H9 (cell line): Measurements from ENCODE around the gene UNK. TPM values are rescaled to one million over a fixed set of nuclear protein-coding genes. Genes with fewer than 3 reads are reported as not detected.

Experiments used
- DNase-seq: peaks from one replicate; pipeline ENCODE4 v3.0.0-alpha.2; 2017
- H2AFZ ChIP-seq: one replicate; pipeline ENCODE4 v1.6.1; 2013; ENCODE audit warnings: mild to moderate bottlenecking, low read length, control low read depth, moderate library complexity
- H2AK5ac ChIP-seq: 2 replicates; pipeline ENCODE4 v1.6.1; 2013; ENCODE audit warnings: low read length, control low read depth, mixed read lengths; ENCODE audit not compliant: insufficient read length
- H2BK120ac ChIP-seq: one replicate; pipeline ENCODE4 v1.6.1; 2013; ENCODE audit warnings: low read depth, mild to moderate bottlenecking, low read length, control low read depth, inconsistent platforms; ENCODE audit not compliant: poor library complexity, severe bottlenecking
- H2BK12ac ChIP-seq: 2 replicates; pipeline ENCODE4 v1.6.1; 2013; ENCODE audit warnings: low read length, control low read depth, mixed read lengths, low read depth; ENCODE audit not compliant: insufficient read length
- H2BK15ac ChIP-seq: 2 replicates; pipeline ENCODE4 v1.6.1; 2013; ENCODE audit warnings: low read depth, low read length, control low read depth
- H2BK20ac ChIP-seq: one replicate; pipeline ENCODE4 v1.6.1; 2013; ENCODE audit warnings: low read depth, mild to moderate bottlenecking, low read length, control low read depth, inconsistent platforms; ENCODE audit not compliant: poor library complexity, severe bottlenecking
- H2BK5ac ChIP-seq: 2 replicates; pipeline ENCODE4 v1.6.1; 2013; ENCODE audit warnings: low read length, control low read depth, mixed read lengths; ENCODE audit not compliant: insufficient read length
- H3K14ac ChIP-seq: 2 replicates; pipeline ENCODE4 v1.6.1; 2013; ENCODE audit warnings: low read length, control low read depth; ENCODE audit not compliant: insufficient read depth
- H3K18ac ChIP-seq: 2 replicates; pipeline ENCODE4 v1.6.1; 2013; ENCODE audit warnings: low read depth, mild to moderate bottlenecking, mixed read lengths, low read length, control low read depth; ENCODE audit not compliant: insufficient read length
- H3K23ac ChIP-seq: 2 replicates; pipeline ENCODE4 v1.6.1; 2013; ENCODE audit warnings: low read length, control low read depth, mixed read lengths, low read depth; ENCODE audit not compliant: insufficient read length
- H3K23me2 ChIP-seq: 2 replicates; pipeline ENCODE4 v1.6.1; 2013; ENCODE audit warnings: low read depth, mild to moderate bottlenecking, mixed read lengths, low read length, control low read depth; ENCODE audit not compliant: insufficient read length, poor library complexity, severe bottlenecking
- H3K27ac ChIP-seq: 2 replicates; pipeline ENCODE4 v1.5.1; 2013; ENCODE audit warnings: low read length, control low read depth, mixed read lengths, low read depth; ENCODE audit not compliant: insufficient read length
- H3K27me3 ChIP-seq: 2 replicates; pipeline ENCODE4 v1.6.1; 2013; ENCODE audit warnings: low read length, control low read depth, inconsistent platforms; ENCODE audit not compliant: insufficient read depth
- H3K4ac ChIP-seq: 2 replicates; pipeline ENCODE4 v1.6.1; 2013; ENCODE audit warnings: low read depth, mild to moderate bottlenecking, control low read depth, inconsistent platforms, low read length, moderate library complexity
- H3K4me1 ChIP-seq: 2 replicates; pipeline ENCODE4 v1.6.1; 2013; ENCODE audit warnings: low read length, control low read depth, inconsistent platforms; ENCODE audit not compliant: insufficient read depth
- H3K4me2 ChIP-seq: 2 replicates; pipeline ENCODE4 v1.6.1; 2013; ENCODE audit warnings: low read length, control low read depth, mixed read lengths; ENCODE audit not compliant: insufficient read length, insufficient read depth
- H3K56ac ChIP-seq: 2 replicates; pipeline ENCODE4 v1.6.1; 2013; ENCODE audit warnings: low read depth, mild to moderate bottlenecking, mixed read lengths, low read length, control low read depth; ENCODE audit not compliant: insufficient read length
- H3K79me1 ChIP-seq: 2 replicates; pipeline ENCODE4 v1.6.1; 2013; ENCODE audit warnings: low read depth, mild to moderate bottlenecking, moderate library complexity, low read length, control low read depth, inconsistent platforms; ENCODE audit not compliant: insufficient read depth, poor library complexity, severe bottlenecking
- H3K79me2 ChIP-seq: 2 replicates; pipeline ENCODE4 v1.6.1; 2013; ENCODE audit warnings: low read length, control low read depth, inconsistent platforms; ENCODE audit not compliant: insufficient read depth
- H3K9ac ChIP-seq: 2 replicates; pipeline ENCODE4 v1.6.1; 2013; ENCODE audit warnings: low read length, control low read depth, mixed read lengths; ENCODE audit not compliant: insufficient read length; ENCODE audit errors: extremely low read depth
- H3K9me3 ChIP-seq: one replicate; pipeline ENCODE4 v1.6.1; 2013; ENCODE audit warnings: low read depth, low read length, inconsistent platforms; ENCODE audit not compliant: control insufficient read depth
- H3T11ph ChIP-seq: one replicate; pipeline ENCODE4 v1.6.1; 2013; ENCODE audit warnings: mild to moderate bottlenecking, low read length, control low read depth, inconsistent platforms
- H4K20me1 ChIP-seq: one replicate; pipeline ENCODE4 v1.6.1; 2013; ENCODE audit not compliant: control insufficient read depth, insufficient read length, insufficient read depth
- H4K5ac ChIP-seq: 2 replicates; pipeline ENCODE4 v1.6.1; 2013; ENCODE audit warnings: low read depth, mild to moderate bottlenecking, mixed read lengths, low read length, control low read depth; ENCODE audit not compliant: insufficient read length
- H4K8ac ChIP-seq: replicated peaks from 2 replicates; pipeline ENCODE4 v1.6.1; 2013; ENCODE audit warnings: low read length, control low read depth, mixed read lengths, low read depth; ENCODE audit not compliant: insufficient read length
- H4K91ac ChIP-seq: 2 replicates; pipeline ENCODE4 v1.6.1; 2013; ENCODE audit warnings: low read depth, mild to moderate bottlenecking, moderate library complexity, mixed read lengths, low read length, control low read depth; ENCODE audit not compliant: insufficient read length
- H3K27ac Mint-ChIP-seq, 3 experiments: 2 replicates in 2 of 3; 3 replicates in 1 of 3; pipeline ENCODE4 v1.8.0; 2020 to 2021; ENCODE audit warnings: mixed read lengths in 3 of 3, mild to moderate bottlenecking in 1 of 3, moderate library complexity in 1 of 3
- H3K27me3 Mint-ChIP-seq: 2 replicates; pipeline ENCODE4 v1.8.0; 2021; ENCODE audit warnings: low read depth, mild to moderate bottlenecking, moderate library complexity, mixed read lengths
- H3K36me3 Mint-ChIP-seq, 3 experiments: 2 replicates in 2 of 3; 3 replicates in 1 of 3; pipeline ENCODE4 v1.8.0; 2020 to 2021; ENCODE audit warnings: low read depth in 3 of 3, mixed read lengths in 3 of 3; ENCODE audit not compliant: insufficient read depth in 1 of 3
- H3K4me1 Mint-ChIP-seq, 2 experiments: 2 replicates each; pipeline ENCODE4 v1.8.0; 2020; ENCODE audit warnings: mixed read lengths in 2 of 2
- H3K4me3 Mint-ChIP-seq, 2 experiments: 2 replicates in 1 of 2; 3 replicates in 1 of 2; pipeline ENCODE4 v1.8.0; 2020 to 2021; ENCODE audit warnings: mild to moderate bottlenecking in 2 of 2, mixed read lengths in 2 of 2, moderate library complexity in 1 of 2
- H3K9me3 Mint-ChIP-seq, 2 experiments: 2 replicates in 1 of 2; 3 replicates in 1 of 2; pipeline ENCODE4 v1.8.0; 2020; ENCODE audit warnings: mild to moderate bottlenecking in 2 of 2, mixed read lengths in 2 of 2, moderate library complexity in 1 of 2
- CTCF ChIP-seq: fragments of 200-600 bp; sonication (generic); conservative IDR thresholded peaks from 3 replicates; pipeline ENCODE4 v1.8.0; 2021; ENCODE audit warnings: antibody characterized with exemption, mild to moderate bottlenecking
- WGBS: extraction: QIAGEN DNeasy Blood & Tissue Kit; methylation state at CpG from one replicate; pipeline ENCODE4 v1.1.7; 2013; ENCODE audit warnings: missing lambda C conversion rate, low lambda C conversion rate, mixed read lengths; ENCODE audit not compliant: insufficient read length; ENCODE audit errors: extremely low coverage; 5-methylcytosine and 5-hydroxymethylcytosine counted together
- total RNA-seq: library from RNA; stranded (reverse); gene quantifications from 2 replicates; pipeline ENCODE4 v1.2.1, GENCODE V29; 2021

Gene UNK
- total RNA-seq, 1 experiment from 2014 or later, result 36.4 TPM

GRCh38 chr17:75825748-75826370 is 41.3 kb downstream of the UNK start:
- H3K27me3 ChIP-seq, result no peaks in the 10 kb centered on the region
- no peak overlapping the region for H3T11ph ChIP-seq
- H3K4ac ChIP-seq, result no peak overlapping the region
- peaks cover 4 to 31% (median 30%) of the 10 kb centered on the region in 3 experiments for H3K36me3 Mint-ChIP-seq
- H3K9ac ChIP-seq, result no peak overlapping the region
- H3K27ac ChIP-seq, result no peak overlapping the region
- H3K56ac ChIP-seq, result no peak overlapping the region
- no peak overlapping the region for H2AFZ ChIP-seq
- no peak overlapping the region for H2BK15ac ChIP-seq
- no peak overlapping the region for H3K23ac ChIP-seq
- H4K5ac ChIP-seq, result no peak overlapping the region
- no peak overlapping the region for H3K14ac ChIP-seq
- H3K27ac Mint-ChIP-seq, result 0 out of 7 replicates have a peak overlapping the region, but pooled peaks of 2 of the 3 experiments have one; percentile 44 to 45
- no peak for TF ChIP-seq CTCF
- H3K23me2 ChIP-seq, result no peaks in the 10 kb centered on the region
- no peak overlapping the region for H2BK20ac ChIP-seq
- no peaks in the 10 kb centered on the region for H3K27me3 Mint-ChIP-seq
- H2BK5ac ChIP-seq, result no peak overlapping the region
- H3K79me1 ChIP-seq, result no peaks in the 10 kb centered on the region
- no peak for DNase-seq
- H2BK120ac ChIP-seq, result no peak overlapping the region
- no peaks in the 10 kb centered on the region for H3K9me3 ChIP-seq
- no peak overlapping the region for H3K18ac ChIP-seq
- no peaks in the 10 kb centered on the region for H3K4me1 ChIP-seq
- H4K91ac ChIP-seq, result no peak overlapping the region
- no peak overlapping the region for H3K4me3 Mint-ChIP-seq
- no peak overlapping the region for H2AK5ac ChIP-seq
- H4K20me1 ChIP-seq, result no peaks in the 10 kb centered on the region
- no peak overlapping the region for H2BK12ac ChIP-seq
- H3K9me3 Mint-ChIP-seq, result no peaks in the 10 kb centered on the region; a peak in 1 of 5 replicates
- H4K8ac ChIP-seq, result no peak overlapping the region
- H3K4me1 Mint-ChIP-seq, result peaks cover 14 to 19% of the 10 kb centered on the region in 2 experiments
- no CpG with 5 or more reads among the region's 12 CpGs for WGBS
- no peaks in the 10 kb centered on the region for H3K79me2 ChIP-seq
- H3K4me2 ChIP-seq, result no peak overlapping the region
